CD4-positive, alpha-beta T cell (primary cell): ENCODE measurements around the gene RBP5. TPM values are rescaled to one million over a fixed set of nuclear protein-coding genes. Genes with fewer than 3 reads are reported as not detected.

ENCODE experiments used
- ATAC-seq: fragments of 200-7000 bp; cut with Tn5 transposase; one replicate; pipeline ENCODE4 v1.10.0; 2022; ENCODE audit warnings: mild to moderate bottlenecking; ENCODE audit not compliant: poor library complexity
- CTCF ChIA-PET: fragments of 350-600 bp; sonication (Branson Sonifier 250); formaldehyde crosslinking; loops from one replicate; lab custom pipeline; 2021; ENCODE audit warnings: antibody characterized with exemption, inconsistent platforms; lab: Charles Lee
- POLR2A ChIA-PET: fragments of 350-600 bp; sonication (Branson Sonifier 250); formaldehyde crosslinking; loops from one replicate; lab custom pipeline; 2021; ENCODE audit warnings: antibody characterized with exemption, inconsistent platforms; lab: Charles Lee
- DNase-seq, 14 experiments: peaks; one replicate each; pipeline ENCODE4 v3.0.0-alpha.2; 2013 to 2020; ENCODE audit warnings: mixed read lengths in 2 of 14
- H3K27ac ChIP-seq, 2 donors: one replicate each; pipeline versions ENCODE4 v1.5.1 to v1.7.0; 2013; ENCODE audit warnings: low read length in 2 of 2, low read depth in 1 of 2, mild to moderate bottlenecking in 1 of 2
- H3K27me3 ChIP-seq, 2 experiments: 1 replicate in 1 of 2; 2 replicates in 1 of 2; pipeline versions ENCODE4 v1.6.1 to v1.7.0; 2013; ENCODE audit warnings: low read length in 2 of 2, control low read depth in 1 of 2, mild to moderate bottlenecking in 1 of 2, moderate library complexity in 1 of 2; ENCODE audit not compliant: insufficient read depth in 2 of 2, control insufficient read depth in 1 of 2
- H3K36me3 ChIP-seq: one replicate; pipeline ENCODE4 v1.6.1; 2013; ENCODE audit warnings: low read length, control low read depth; ENCODE audit not compliant: insufficient read depth
- H3K4me1 ChIP-seq: one replicate; pipeline ENCODE4 v1.6.1; 2013; ENCODE audit warnings: low read length, control low read depth; ENCODE audit not compliant: insufficient read depth
- H3K4me3 ChIP-seq: one replicate; pipeline ENCODE4 v1.5.1; 2013; ENCODE audit warnings: mild to moderate bottlenecking, low read length, moderate library complexity
- H3K9me3 ChIP-seq, 2 experiments: 1 replicate in 1 of 2; 2 replicates in 1 of 2; pipeline versions ENCODE4 v1.6.1 to v1.7.0; 2013; ENCODE audit warnings: low read length in 2 of 2, mild to moderate bottlenecking in 2 of 2, control low read depth in 1 of 2, moderate library complexity in 1 of 2; ENCODE audit not compliant: control insufficient read depth in 1 of 2, insufficient read depth in 1 of 2
- H3K27ac Mint-ChIP-seq: one replicate; pipeline ENCODE4 v1.8.0; 2020; ENCODE audit warnings: mixed read lengths
- H3K27me3 Mint-ChIP-seq: one replicate; pipeline ENCODE4 v1.8.0; 2021; ENCODE audit warnings: mixed read lengths
- H3K36me3 Mint-ChIP-seq: one replicate; pipeline ENCODE4 v1.8.0; 2021; ENCODE audit warnings: low read depth, mixed read lengths
- H3K4me1 Mint-ChIP-seq: one replicate; pipeline ENCODE4 v1.8.0; 2021; ENCODE audit warnings: low read depth, mixed read lengths
- H3K4me3 Mint-ChIP-seq: one replicate; pipeline ENCODE4 v1.8.0; 2020; ENCODE audit warnings: mild to moderate bottlenecking, mixed read lengths
- H3K9me3 Mint-ChIP-seq: one replicate; pipeline ENCODE4 v1.8.0; 2020; ENCODE audit warnings: mixed read lengths
- intact Hi-C, 2 experiments: fragments of 100-400 bp; cut with DNase I in 1 of 2; cut with micrococcal nuclease in 1 of 2; formaldehyde crosslinking; loops; one replicate each; pipeline versions ENCODE4 v1.15.1 to v1.9.0; 2023 to 2025; cut with DNase I, micrococcal nuclease
- total RNA-seq, 174 experiments: library from RNA in 2 of 174; stranded (reverse) in 2 of 174; gene quantifications; one replicate each; pipeline ENCODE4 v1.2.3 and lab custom pipeline; 2021 to 2026
- TF ChIP-seq, protein P1 (sequence below): fragments of 200-600 bp; IDR thresholded peaks from one replicate; pipeline ENCODE4 v1.8.0; 2022; ENCODE audit warnings: antibody characterized with exemption, mild to moderate bottlenecking

Gene RBP5
- total RNA-seq, 2 experiments from 2014 or later: not detected

DNA sequence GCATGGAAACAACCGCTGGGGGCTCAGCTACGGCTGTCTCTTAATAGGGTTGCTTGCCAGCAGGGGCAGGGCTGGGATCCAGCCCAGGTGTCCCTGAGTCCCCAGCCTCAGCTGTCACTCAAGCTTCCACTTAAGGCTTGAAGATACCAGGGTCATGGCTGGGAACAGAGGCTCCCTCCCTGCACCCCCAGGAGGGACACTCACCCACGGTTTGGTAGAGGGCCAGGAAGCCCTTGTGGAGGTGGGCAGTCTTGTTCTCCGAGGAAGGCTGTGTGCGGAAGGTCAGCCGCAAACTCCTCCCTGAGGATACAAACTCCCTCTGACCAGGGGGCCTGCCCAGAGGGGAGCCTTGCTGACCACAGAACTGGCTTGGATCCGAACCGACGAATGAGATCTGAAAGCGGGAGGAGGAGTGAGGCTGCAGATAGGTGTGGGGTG is 27.0 kb downstream of the RBP5 start:
- peaks cover 33% of the 10 kb centered on the region for H3K4me1 Mint-ChIP-seq
- H3K27me3 Mint-ChIP-seq: no peaks in the 10 kb centered on the region
- H3K27ac Mint-ChIP-seq: no peak overlapping the region
- no peak overlapping the region for H3K4me3 Mint-ChIP-seq
- no peaks in the 10 kb centered on the region for H3K27me3 ChIP-seq
- TF ChIP-seq, protein P1, sequence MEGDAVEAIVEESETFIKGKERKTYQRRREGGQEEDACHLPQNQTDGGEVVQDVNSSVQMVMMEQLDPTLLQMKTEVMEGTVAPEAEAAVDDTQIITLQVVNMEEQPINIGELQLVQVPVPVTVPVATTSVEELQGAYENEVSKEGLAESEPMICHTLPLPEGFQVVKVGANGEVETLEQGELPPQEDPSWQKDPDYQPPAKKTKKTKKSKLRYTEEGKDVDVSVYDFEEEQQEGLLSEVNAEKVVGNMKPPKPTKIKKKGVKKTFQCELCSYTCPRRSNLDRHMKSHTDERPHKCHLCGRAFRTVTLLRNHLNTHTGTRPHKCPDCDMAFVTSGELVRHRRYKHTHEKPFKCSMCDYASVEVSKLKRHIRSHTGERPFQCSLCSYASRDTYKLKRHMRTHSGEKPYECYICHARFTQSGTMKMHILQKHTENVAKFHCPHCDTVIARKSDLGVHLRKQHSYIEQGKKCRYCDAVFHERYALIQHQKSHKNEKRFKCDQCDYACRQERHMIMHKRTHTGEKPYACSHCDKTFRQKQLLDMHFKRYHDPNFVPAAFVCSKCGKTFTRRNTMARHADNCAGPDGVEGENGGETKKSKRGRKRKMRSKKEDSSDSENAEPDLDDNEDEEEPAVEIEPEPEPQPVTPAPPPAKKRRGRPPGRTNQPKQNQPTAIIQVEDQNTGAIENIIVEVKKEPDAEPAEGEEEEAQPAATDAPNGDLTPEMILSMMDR: no peak
- H3K4me3 ChIP-seq: no peak overlapping the region
- no peak overlapping the region for H3K27ac ChIP-seq
- ChIA-PET CTCF (interaction anchor here (2.0 kb wide), 1 partner anchor 229 kb away, joined by 6 read pairs; the partner anchor contains the start of gene SPSB2), POLR2A (no interaction called here)
- peaks cover 9% of the 10 kb centered on the region for H3K9me3 Mint-ChIP-seq
- H3K9me3 ChIP-seq: no peaks in the 10 kb centered on the region
- H3K36me3 ChIP-seq: peaks cover 49% of the 10 kb centered on the region
- intact Hi-C loops: no loop called here
- ATAC-seq (no peak), DNase-seq (no peak)
- H3K4me1 ChIP-seq: peaks cover 10% of the 10 kb centered on the region
- peaks cover 56% of the 10 kb centered on the region for H3K36me3 Mint-ChIP-seq

DNA sequence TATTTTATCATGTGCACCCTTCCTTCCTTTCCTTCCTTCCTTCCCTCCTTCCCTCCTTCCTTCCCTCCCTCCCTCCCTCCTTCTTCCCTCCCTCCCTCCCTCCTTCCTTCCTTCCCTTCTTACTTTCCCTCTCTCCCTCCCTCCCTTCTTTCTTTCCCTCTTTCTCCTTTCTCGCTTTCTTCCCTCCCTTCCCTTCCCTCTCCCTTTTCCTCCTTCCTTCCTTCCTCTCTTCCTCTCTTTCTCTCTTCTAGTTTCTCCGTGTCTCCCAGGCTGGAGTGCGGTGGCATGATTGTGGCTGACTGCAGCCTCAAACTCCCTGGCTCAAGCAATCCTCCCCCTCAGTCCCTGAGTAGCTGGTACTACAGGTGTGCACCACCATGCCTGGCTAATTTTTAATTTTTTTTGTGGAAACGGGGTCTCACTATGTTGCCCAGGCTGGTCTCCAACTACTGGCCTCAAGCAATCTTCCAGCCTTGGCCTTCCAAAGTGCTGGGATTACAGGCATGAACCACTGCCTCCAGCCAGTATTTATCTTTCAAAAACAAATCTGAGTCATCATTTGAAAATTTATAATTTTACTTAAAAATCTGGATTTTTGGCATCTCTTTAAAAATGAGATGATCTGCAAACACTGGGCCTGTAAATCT is 27.5 kb downstream of the RBP5 start:
- TF ChIP-seq, protein P1: no peak
- POLR2A ChIA-PET: no interaction called here
- no peak overlapping the region for H3K4me3 Mint-ChIP-seq
- Histone ChIP-seq H3K4me3 (no peak overlapping the region), H3K36me3 (peaks cover 48% of the 10 kb centered on the region), H3K27ac (no peak overlapping the region), H3K27me3 (no peaks in the 10 kb centered on the region), H3K9me3 (no peaks in the 10 kb centered on the region), H3K4me1 (peaks cover 10% of the 10 kb centered on the region)
- CTCF ChIA-PET: interaction anchor here (2.0 kb wide), 1 partner anchor 229 kb away, joined by 6 read pairs; the partner anchor contains the start of gene SPSB2
- no peaks in the 10 kb centered on the region for H3K27me3 Mint-ChIP-seq
- H3K9me3 Mint-ChIP-seq: peaks cover 5% of the 10 kb centered on the region
- ATAC-seq (no peak), DNase-seq (no peak)
- H3K27ac Mint-ChIP-seq: no peak overlapping the region
- intact Hi-C loops: no loop called here
- H3K4me1 Mint-ChIP-seq: peaks cover 27% of the 10 kb centered on the region
- peaks cover 50% of the 10 kb centered on the region for H3K36me3 Mint-ChIP-seq

DNA sequence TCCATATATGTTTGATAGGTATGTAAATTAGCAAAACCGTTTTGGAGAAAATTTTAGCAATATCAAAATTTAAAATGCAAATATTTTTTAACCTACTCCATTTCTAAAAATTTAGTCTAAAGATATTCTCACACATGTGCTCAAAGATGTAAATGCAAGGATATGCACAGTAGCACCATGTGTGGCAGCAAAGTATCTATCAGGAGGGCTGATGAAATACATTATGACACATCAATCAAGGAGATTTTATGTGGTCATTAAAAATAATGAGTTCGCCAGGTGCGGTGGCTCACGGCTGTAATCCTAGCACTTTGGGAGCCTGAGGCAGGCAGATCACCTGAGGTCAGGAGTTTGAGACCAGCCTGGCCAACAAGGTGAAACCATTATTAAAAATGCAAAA is 28.4 kb downstream of the RBP5 start:
- H3K9me3 Mint-ChIP-seq: no peaks in the 10 kb centered on the region
- ChIA-PET CTCF (no interaction called here), POLR2A (no interaction called here)
- no peak overlapping the region for H3K27ac Mint-ChIP-seq
- no peaks in the 10 kb centered on the region for H3K27me3 ChIP-seq
- no peaks in the 10 kb centered on the region for H3K27me3 Mint-ChIP-seq
- peaks cover 18% of the 10 kb centered on the region for H3K4me1 Mint-ChIP-seq
- H3K4me1 ChIP-seq: peaks cover 9% of the 10 kb centered on the region
- H3K9me3 ChIP-seq: no peaks in the 10 kb centered on the region
- H3K36me3 ChIP-seq: peaks cover 41% of the 10 kb centered on the region
- ATAC-seq: no peak
- H3K4me3 Mint-ChIP-seq: no peak overlapping the region
- H3K36me3 Mint-ChIP-seq: peaks cover 42% of the 10 kb centered on the region
- H3K4me3 ChIP-seq: no peak overlapping the region
- intact Hi-C loops: no loop called here
- TF ChIP-seq, protein P1: no peak
- no peak for DNase-seq
- H3K27ac ChIP-seq: no peak overlapping the region
